ENCODE results near the gene GPN3.
"Not testable (repeated sequence)": the region's sequence is repeated elsewhere in the genome, so short reads cannot be mapped to it uniquely, and the experiment has no call there.

GPN3 gene

DNA sequence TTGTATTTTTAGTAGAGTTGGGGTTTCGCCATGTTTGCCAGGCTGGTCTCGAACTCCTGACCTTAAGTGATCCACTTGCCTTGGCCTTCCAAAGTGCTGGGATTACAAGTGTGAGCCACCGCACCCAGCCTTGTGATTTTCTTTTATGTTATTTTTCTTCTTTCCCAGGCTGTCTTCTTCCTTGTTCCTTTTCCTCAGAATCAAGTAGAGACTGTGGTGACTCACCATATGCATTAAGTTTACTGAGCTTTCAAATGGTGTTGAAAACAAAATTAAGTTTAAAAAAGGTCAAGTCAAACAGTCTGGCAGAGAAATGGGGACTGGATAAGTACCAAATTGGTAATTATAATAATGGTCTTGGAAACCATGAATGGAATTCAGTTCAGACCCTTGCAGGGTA, 23.6 kb downstream of the GPN3 start:
- DNase-seq (ENCODE audit: low spot score) = no peak

DNA sequence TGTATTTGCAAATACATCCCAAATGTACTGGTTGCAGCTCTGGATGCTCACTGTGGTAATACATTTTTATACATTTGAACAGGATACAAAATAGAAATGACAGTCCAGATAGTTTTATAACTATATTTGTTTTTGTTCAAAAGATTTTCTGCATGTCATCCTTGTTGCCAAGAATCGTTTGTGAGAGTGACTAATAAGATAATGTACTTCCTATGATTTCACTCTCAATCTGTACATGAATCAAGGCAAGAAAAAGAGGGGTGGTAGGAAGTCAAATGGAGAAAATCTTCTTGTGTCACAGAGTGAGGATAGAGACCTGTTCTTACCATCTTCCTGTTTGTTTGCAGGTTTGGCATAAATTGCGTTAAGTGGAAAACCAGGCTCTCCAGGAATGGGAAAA, 31.8 kb downstream of the GPN3 start:
- DNase-seq (ENCODE audit: low spot score) = no peak

- peak; percentile 35 for DNase-seq (ENCODE audit: low spot score)
These were observed 36.0 kb downstream of the GPN3 start for GRCh38 chr12:110431957-110432587.

DNA sequence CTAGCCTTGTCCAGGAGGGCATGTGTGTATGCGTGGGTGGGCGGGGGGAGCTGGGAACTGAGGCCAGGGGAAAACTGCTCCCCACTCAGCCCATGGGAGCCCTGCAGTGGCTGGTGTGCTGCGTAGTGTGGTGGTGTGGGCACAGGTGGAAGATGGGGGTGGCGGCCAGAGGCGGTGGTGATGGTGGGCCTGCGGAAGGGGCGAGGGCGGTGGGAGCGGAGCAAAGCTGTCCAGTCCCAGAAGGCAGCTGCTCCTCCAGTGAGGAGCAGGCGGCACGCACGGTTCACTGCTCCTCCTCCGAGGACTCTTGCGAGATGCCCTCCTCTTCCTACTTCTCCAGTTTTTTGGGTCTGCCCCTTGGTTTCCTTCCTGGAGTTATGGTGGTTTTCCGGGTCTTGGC, 38.4 kb downstream of the GPN3 start:
- not testable (repeated sequence) for DNase-seq (ENCODE audit: low spot score)

GRCh38 chr12:110426406-110426805, 41.7 kb downstream of the GPN3 start:
- DNase-seq (ENCODE audit: low spot score) = no peak

GRCh38 chr12:110424237-110424636, 43.8 kb downstream of the GPN3 start:
- DNase-seq (ENCODE audit: low spot score) = no peak

DNA sequence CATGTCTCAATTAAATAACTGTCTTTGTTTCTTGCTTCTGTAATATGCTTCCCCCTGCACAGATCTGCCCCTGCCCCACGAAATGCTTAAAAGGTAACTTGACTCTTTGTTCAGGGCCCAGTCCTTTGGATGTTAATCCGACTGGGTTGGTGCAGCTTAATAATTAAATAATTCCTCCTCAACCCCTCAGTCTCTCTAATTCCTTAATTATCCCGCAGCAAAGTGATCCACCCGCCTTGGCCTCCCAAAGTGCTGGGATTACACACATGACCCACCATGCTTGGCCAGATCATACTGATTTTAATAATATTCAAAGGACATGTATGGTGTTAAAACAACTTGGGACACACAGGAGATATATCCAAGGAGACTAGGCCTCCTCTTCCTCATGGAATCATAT, 46.4 kb downstream of the GPN3 start:
- DNase-seq (ENCODE audit: low spot score) = no peak

- DNase-seq (ENCODE audit: low spot score) = no peak
These were observed 46.8 kb downstream of the GPN3 start for GRCh38 chr12:110421159-110421661.

- DNase-seq (ENCODE audit: low spot score) = not testable (repeated sequence)
These were observed 47.4 kb downstream of the GPN3 start for GRCh38 chr12:110420644-110421043.

DNA sequence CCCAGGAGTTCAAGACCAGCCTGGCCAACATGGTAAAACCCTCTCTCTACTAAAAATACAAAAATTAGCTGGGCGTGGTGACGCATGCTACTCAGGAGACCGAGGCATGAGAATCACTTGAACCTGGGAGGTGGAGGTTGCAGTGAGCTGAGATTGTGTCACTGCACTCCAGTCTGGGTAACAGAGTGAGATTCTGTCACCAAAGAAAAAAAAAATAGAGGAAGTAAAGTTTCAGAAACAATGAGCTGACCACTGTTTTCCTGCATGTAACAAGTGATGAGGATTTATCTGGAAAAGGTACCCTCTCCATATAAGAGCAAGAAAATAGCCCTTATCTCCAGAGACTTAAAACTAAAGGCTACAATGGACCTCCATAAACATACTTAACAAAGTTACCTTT, 50.9 kb downstream of the GPN3 start:
- DNase-seq (ENCODE audit: low spot score) = not testable (repeated sequence)

- DNase-seq (ENCODE audit: low spot score) = not testable (repeated sequence)
These were observed 58.0 kb downstream of the GPN3 start for GRCh38 chr12:110410086-110410485.

GRCh38 chr12:110405126-110405662, 62.9 kb downstream of the GPN3 start:
- not testable (repeated sequence) for DNase-seq (ENCODE audit: low spot score)

- DNase-seq (ENCODE audit: low spot score) = peak; percentile 78
These were observed 63.9 kb downstream of the GPN3 start for GRCh38 chr12:110403976-110404682.

DNA sequence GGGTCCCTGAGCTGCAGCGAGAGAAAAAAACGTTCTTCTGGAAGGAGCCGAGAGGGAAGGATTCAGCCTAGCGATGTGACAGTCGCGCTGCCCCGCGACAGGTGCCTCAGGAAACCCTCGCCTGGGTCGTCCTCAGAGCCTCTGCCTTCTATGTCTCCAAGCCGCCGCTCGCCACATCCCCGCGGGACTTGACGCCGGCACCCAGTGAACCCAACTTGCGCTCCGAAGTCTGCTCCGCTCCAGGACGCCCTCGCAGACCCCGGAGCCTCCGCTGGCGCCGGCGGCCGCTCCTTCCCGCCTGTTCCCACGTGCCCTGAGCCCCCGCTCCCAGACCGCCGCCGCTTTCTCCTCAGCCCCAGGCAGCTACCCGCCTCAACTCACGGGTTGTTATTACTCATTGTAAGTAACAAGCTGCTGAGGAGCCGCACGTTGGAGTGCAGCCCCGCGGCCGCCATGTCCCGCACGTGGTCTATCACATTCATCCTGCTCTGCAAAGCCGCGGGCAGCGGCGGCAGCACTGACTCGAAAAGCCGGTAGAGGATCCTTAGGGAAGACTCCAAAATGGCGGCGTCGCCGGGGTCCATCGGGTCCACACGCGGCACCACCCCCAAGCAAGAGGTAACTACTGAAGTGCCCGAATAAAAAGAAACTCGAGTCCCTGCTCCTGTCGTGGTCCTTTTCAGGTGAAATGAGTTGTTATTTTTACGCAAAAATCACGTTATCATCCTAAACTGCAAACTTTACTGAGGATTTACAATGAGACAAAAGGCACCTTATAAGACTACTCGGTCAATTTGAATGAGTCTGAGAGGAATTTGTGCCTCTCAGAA, 64.7 kb downstream of the GPN3 start, which contains the start of gene ANAPC7:
Gene ANAPC7 (minus strand): TSS at position 563 of the 830 bp plus-strand sequence. CDS start 81 bp downstream, at position 482.
- DNase-seq (ENCODE audit: low spot score) = peak; percentile 92

Measured in activated CD4-positive, alpha-beta T cell treated with anti-CD3 and anti-CD28 coated beads, Interleukin-2, Interleukin-4, amounts not matched to agents 100 ng/mL and 50 ng/mL, durations not matched to agents 16 hours and 8 hours (primary cell).